Kasumi-1 (cell line): ENCODE measurements around the gene NECTIN1.
A peak's percentile ranks its signal among the peaks of the same experiment; 100 is the strongest.

Source experiments
- DNase-seq, 2 experiments: peaks; one replicate each; lab custom pipeline; 2025; lab: John Stamatoyannopoulos, UW

Gene NECTIN1

DNA sequence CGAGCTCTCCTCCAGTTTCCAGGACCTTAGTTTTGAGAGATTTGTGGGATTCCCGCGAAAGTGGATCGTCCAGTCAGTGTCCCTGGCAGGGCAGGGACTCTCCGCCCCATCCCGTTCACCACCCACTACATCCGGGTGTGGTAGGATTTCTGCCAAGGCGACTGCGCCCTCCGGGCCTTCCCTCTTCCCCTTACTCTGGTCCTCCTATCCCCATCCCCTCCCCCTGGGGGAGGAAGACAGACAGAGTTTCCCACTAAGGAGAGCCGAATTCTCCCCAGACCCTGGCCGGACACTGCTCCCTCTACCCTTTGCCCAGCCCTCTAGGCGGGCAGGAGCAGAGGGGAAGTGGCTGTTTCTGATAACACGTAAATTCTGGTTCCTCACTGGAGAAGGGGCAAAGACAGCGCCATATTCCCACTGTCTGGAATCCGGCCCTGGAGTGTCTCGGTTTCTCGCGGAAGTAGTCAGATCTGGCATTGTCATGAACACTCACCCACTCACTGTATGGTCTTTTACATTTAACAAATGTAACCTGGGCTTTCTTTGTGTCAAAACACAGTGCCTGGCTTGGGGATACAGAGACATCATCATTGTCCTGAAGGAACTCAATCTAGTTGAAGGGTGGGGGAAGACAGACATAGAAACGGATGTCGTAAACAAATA, 1.1 kb upstream of the NECTIN1 start:
- DNase-seq: peak; percentile 7 to 30

DNA sequence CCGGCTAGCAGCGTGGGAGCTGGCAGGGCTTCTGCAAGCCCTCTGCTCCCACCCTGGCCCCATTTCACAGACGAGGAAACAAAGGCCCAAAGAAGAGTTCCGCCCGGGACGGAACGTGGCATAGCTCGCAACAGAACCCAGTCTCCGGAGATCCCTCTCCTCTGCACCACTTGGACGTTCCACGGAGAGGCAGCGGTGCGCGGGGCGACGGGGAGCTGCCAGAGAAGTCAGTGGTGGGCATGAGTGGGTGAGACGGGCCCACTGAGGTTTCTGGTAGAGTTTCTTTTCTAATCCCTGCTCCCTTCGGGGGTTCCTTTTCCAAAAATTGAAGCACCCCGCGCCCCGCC, 554 bp upstream of the NECTIN1 start:
- DNase-seq: no peak

DNA sequence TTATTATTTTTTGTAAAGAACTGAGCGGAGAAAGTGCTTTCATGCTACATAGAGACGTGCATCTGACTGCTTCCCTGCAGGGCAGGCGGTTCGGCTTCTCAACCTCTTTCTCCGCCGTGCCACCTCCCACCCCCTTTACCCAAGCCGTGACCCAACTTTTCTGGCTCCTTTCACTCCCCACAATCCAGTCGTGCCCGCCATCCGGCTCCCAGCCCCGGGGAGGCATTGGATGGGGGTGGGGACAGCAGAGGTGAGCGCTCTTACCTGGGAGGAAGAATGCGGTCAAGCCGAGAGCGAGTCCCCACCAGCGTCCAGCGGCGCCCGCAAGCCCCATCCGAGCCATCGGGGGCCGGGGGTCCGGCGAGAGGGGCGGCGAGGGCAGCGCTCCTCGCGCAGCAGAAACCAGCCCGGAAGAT, 781 bp downstream of the NECTIN1 start:
- no peak for DNase-seq

DNA sequence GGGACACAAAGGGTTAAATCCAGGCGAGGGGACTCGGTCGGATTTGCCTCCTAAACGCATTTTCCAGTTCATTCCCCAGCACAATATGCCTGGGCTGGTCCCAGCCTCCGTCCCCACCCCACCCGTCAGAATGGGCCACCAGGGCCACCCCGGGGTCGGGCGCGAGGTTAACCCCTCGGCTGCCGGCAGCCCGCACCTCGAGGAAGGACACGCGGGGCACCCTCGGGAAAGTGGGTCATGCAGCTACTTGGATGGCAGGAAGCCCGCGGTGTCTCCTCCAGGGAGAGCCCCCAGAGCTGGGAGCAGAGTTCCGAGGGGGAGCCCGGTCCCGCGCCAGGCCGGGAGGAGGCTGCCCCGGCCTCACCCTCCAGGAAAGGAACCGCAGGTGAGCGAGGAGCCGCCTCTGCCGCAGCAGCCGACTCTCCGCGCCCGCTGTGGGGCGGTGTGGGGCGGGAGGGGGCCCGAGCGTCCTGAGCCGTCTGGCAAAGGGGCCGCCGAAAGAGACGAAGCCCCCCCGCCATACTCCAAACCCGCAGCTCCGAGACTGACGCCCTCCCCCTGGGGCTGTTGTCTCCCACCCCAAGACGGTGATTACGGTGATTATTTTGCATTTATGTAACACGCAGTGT, 1.4 kb downstream of the NECTIN1 start:
- no peak for DNase-seq

DNA sequence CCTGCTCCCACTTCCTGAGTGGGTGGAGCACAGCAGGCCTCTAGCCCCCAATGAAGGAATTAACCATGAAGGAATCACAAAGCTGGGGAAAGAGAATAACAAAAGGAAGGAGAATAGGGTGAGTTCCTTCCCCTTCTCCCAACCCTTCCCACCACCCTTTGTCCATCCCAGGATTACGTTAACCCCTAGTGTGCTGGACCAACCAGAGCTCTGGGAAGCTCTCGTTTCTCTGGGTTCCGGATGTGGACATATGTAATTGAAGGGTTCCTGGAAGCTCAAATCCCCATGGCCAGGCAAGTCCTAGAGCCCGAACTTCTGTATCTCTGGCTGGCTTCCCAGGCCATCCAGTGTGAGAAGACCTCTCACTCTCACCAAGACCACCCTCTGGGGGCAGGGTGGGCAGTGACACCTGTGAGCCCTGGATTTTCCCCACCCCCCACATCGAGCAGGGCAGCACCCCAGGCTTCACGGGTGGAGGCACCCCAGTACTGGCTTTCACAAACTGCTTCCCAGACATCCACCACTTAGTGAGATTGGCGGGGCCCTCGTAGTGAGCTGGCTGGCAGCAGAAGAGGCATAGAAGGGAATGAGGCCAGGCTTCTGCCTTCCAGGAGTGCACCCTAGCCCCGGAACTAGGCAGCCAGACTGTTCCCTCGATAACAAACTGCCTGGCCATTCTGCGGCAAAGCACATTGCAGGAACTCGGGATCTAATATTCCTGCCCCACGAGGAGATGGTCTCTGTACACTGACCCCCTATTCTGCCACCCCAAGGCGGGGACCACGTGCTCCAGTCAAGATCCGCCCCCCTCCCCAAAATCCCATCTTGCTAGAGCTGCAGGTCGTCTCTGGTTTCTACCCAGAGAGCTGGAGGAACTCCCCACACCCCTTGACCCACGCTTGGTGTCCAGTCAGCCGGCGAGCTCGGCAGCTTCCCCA, 2.1 kb downstream of the NECTIN1 start:
- no peak for DNase-seq

DNA sequence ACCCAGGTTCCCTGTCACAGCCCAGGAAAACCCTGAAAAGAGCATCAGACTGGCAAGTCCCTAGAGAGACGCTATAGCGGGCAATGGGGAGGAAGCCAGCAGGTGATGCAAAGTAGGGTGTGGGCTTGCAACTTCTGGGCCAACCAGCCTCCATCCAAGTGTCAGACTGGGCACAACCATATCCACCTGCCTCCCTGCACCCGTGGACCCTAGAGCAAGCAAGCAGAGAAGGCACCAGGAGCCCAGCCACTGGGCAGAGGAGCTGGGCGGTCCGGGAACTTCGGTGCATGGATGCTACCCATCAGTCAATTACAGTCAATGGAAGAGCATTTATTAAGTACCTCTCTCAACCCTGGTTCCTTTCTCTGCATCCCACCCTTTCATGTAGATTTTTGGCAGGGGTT, 2.8 kb downstream of the NECTIN1 start:
- DNase-seq: no peak

DNA sequence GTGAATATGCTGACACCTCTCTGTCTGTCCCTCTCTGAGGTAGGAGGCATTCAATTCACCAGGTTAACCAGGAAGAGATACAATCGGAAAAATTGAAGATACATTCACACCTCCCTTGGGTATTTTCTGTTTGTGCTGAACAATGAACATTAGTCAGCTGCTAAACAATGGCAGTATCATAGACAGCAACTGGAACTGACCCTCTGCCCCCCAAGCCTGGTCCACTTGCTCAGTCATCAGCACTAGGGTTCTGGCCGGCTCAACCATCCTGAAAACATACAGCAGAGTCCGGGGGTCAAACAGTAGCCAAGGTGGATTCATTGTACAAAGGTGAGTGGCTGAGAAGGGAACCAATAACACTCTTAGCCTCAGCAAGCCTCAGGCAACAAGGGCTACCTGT, 4.0 kb downstream of the NECTIN1 start:
- no peak for DNase-seq

DNA sequence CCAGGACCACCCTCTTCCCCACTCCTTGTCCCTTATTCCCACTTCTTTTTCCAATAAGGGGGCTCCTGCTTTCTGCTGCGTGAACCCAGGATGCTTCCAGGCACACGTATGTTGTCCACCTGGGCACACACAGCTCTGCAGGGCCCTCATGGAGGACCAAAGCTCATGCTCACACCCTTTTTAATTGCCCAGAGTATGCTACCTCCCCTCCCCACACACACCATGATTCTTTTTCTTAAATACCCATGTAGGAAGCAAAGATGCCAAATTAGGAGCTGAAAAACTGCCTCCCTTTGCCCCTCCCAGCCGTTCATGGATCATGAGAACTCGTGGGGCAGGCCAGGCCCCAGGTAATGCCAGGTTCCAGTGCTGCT, 5.1 kb downstream of the NECTIN1 start:
- no peak for DNase-seq

DNA sequence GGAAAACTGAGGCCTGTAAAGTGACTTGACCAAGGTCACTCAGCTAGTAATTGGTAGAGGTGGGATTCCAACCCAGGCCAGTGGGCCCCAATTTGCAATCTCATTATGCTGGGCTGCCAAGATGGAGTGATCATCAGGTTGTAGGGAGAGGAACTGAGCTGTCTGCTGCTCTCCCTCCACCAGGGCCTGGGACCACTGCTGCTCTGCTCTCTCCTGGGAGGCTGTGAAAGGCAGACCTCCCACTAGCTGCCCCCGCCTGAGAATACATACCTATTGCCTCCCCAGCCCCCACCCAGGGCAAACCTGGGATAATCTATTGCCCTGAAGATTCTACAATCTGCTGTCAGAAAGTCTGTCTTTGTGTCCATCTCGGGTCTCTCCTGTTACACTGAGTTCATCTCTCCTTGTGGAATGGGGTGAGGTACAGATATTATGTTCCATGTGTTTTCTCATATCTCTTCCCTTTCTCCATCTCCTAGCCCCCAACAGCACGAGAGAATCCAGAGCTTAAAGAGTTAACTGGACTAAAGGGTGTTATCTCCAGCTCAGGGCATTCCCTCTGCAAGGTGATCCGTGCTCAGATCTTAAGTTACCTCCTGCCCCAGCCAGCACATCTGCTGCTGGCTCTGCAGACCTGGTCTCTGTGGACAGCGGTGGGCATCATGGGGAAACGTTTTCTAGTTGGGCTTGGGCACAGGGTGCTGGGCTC, 5.6 kb downstream of the NECTIN1 start:
- DNase-seq: no peak

DNA sequence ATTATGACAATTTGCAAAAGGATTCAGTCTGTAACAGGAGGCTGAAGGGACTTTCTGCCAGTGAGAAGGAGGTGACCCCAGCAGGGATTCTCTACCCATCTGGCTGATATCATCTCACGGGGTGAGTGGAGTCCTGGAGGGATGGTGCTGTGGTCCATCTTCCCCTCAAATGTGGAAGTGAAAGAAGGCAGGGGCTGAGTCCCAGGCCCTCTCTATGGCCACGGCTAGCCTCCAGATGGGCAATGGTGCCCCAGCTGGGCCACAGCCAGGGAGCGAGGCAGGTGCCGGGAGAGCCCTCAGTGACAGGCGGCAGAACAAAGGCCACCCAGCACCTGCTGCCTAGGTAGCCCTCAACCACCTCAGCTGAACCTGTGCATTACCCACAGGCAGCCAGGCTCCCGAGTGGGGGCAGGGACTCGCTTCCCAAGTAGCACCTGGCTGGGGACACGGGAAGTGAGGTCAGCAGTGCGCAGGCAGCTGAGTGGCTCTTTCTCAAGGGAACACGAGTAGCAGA, 6.7 kb downstream of the NECTIN1 start:
- DNase-seq: no peak

DNA sequence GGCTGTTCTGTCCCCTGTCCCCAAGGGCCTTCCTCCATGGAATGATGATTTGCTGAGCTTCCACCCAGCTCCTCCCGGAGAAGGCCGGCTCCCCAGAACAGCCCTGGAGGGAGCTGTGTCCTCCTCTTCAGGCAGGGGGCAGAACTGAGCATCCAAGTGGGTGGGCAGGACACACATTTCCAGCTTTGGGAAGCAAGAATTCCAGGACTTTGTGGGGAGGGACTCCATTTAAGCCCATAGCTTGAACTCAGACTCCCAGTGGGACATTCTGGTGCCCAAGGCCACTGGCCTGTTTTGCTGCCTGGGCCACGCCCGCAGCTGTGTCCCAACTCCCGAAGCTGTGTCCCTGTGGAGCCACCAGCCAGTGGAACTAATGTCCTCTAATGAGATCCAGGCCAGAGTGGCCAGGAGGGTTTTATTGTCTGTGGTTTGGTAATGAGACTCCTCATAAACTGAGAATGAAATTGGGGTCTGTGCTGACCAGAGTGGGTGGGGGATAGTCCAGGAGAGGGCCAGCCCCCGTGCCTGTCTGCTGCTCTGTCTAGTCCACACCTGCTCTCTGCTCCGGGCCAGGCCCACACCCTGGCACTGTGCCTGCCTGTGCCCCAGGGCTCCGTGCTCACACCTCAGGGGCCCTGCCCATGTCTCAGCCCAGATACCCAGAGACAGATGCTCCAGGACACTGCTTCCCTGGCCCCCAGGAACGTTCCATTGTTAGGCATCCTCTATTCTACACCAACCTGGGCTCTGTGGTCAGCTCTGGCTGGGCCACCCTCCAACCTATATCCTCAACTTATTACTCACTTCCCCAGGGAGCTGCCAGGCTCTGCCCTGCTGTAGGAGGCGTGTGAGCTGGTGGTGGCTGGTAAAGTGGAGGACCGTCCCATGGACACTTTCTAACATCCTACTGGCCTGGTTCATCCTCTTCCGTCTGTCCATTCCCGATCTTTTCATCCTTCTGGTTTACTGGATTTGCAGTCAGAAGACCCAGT, 7.6 kb downstream of the NECTIN1 start:
- DNase-seq: no peak

DNA sequence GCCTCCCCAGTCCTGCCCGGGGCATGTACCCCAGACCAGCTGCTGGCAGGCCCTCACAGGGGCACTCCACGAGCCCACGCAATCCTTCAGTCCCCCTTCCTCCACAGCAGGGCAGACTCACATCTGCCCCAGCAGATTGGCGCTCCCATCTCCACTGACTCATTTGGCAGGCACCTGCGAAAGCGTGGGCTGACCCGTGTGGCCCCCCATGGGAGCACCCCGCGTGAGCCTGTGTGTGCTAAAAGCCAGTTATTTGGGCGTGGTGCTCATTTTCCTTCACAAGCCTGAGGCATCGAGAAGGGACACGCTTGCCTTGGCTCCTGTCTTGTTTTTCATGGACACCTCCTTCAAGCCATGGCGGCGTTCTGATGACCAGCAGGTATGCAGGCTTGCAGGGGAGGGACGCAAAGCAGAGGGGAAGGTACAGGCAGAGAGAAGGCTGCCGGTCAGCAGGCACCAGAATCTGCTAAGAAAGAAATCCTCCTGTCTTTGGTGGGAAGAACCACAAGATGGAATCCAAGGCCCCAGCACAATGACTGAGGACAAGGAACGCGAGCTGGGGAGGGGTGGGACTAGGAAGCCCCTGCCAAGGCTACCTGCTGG, 8.6 kb downstream of the NECTIN1 start:
- no peak for DNase-seq

DNA sequence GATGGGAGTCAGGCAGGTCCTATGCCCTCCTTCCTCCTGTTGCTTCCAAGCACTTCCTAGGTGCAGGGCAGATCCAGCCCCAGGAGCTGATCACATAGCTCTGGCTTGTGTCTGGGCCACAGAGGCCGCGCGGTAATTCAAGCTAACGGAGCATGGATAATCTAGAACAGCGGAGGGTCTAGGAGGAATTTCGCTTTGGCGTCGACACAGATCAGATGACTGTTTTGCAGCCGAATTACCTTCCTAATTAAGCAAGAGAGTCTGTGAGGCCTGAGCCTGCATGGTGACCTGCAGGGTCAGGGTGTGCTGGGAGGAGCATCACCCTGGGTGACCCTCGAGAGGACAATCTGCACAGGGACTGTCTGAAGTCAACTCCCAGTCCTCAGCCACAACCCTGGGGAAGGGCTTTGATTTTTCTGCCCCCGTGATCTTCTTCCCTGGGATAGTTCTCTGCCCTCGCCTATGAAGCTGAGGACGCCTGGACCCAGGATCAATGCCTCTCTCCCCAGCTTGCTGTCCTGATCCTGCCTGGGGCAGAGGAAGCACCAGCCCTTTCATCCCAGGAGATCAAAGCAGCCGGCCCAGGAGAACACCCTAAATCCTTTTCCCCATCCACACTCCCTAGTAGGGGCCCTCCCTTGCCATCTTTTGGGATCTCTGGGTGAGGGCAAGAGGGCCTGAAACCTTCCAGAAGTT, 11.0 kb downstream of the NECTIN1 start:
- DNase-seq: no peak

DNA sequence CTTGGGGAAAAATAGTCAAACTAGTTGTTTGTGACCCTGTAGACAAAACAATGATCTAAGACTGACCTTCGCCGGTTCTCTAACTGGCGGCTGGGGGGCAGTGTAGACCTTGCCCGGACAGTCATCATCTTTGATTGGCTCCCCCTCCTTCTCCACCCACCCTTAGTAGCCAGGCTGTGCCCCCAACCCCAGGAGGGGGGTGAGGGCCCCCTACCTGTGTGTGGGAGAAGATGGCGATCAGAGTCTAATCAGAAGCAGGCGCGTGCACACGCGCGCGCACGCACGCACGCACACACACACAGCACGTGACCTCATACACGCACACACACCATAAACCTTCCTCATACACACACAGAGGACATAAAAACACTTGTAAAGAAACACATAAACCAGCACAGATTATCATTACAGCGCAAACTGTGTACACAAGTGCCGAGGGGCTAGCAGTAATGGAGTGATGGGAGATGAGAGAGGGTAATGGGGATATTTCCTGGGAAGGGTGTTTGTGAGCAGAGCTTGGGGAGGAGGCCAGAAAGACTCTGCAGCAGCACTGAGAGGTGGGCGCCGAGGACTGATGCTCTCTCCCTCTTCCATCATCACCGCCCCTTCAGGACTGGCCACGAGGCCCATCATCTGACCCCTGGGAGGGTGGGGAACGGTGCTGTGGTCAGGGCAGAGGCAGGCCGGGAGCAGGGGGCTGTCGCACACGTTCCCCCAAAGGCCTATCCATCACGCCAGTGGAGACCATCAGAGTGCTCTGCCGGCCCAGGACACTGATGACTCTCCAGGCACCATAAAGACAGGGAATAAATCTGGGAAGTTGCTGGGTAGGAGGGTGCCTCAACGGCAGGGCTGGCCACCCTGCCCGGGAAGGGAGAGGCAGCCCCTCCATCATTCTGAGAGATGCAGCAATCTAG, 12.2 kb downstream of the NECTIN1 start:
- DNase-seq: no peak

DNA sequence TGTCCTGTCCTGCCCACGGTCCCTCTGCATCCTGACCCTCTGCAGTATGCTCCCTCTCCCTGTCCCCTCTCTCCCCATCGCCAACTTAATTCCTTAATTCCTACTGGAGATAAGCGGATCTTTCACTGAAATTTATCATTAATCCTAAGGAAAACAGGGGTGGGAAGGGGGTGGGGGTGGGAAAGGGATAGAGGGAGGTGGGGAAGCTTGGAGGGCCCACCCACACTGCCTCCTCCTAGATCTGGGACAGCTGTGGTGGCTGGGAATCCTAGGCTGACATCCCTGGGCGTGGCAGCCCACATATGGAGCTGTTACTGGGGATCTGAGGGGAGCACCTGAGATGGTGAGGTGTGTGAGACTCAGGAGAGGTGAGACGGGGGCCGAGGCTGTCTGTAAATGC, 14.4 kb downstream of the NECTIN1 start:
- no peak for DNase-seq

DNA sequence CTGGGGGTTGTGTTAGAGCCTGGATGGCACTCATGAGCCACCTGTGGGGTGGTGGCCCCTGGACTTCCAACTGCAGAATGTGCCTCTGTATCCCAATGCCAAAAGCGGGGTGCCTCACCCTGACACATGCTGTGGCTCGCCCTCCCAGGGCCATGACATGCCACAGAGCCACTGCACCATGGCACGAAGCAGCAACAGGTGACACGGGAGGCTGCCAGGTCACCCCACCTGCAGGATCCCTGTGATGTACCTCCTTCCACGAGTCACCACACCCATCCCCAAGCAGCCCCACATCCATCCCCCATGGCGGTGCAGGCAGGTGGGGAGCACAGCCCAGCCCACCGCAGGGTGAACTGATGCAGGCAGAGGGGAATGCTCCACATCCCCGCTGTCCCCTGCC, 14.8 kb downstream of the NECTIN1 start:
- no peak for DNase-seq

DNA sequence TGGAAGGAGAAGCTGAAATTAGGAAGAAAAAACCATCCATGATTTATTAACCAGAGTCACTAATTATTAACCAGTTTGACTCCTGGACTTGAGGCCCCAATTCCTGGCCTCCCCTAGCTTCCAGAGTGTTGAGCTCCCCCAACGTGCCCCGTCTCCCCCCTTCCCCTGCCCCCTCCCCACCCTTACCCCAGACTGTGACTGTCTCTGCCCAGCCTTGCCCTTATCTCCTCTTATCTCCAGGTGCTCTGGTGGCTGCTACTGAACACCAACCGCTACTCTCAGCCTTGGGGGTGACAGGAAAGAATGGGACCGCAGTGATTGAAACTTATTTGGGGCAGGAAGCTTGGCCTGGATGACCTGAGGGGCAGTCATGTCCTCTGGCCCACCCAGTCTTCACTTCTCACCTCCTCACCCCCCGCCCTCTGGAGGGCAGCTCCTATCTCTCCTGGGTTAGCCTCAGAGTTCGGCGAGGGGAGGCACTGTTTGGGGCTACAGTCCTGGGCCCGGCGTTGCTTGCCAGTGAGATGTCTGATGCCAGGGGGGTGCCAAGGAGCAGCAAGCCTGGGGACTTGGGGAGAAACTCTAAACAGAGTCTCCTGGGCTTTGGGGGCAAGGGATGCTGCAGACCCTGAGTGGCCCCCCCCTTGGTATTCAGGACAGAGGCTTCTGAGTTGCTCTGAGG, 15.5 kb downstream of the NECTIN1 start:
- no peak for DNase-seq
